DND-41 (cell line): ENCODE measurements around the gene INSC.

ENCODE experiments used
- ATAC-seq: fragments of 200-7000 bp; cut with Tn5 transposase; 3 replicates; pipeline ENCODE4 v1.9.1; 2021; ENCODE audit warnings: low read depth; ENCODE audit not compliant: insufficient read depth
- DNase-seq: peaks from one replicate; pipeline ENCODE4 v3.0.0-alpha.2; 2020
- H2AFZ ChIP-seq: 2 replicates; pipeline ENCODE4 v1.6.0; 2012; ENCODE audit warnings: low read depth, low read length
- H3K27ac ChIP-seq: 2 replicates; pipeline ENCODE4 v1.5.1; 2012; ENCODE audit warnings: low read length, inconsistent platforms
- H3K27me3 ChIP-seq: fragments of 200-600 bp; sonication (generic); 2 replicates; pipeline ENCODE4 v1.6.0; 2012; ENCODE audit warnings: low read length, mild to moderate bottlenecking, inconsistent platforms; ENCODE audit not compliant: insufficient read depth, poor library complexity
- H3K36me3 ChIP-seq: 2 replicates; pipeline ENCODE4 v1.5.1; 2012; ENCODE audit warnings: low read length, inconsistent platforms; ENCODE audit not compliant: insufficient read depth
- H3K4me1 ChIP-seq: 2 replicates; pipeline ENCODE4 v1.5.1; 2012; ENCODE audit warnings: mild to moderate bottlenecking, low read length; ENCODE audit not compliant: insufficient read depth
- H3K4me2 ChIP-seq: 2 replicates; pipeline ENCODE4 v1.6.0; 2012; ENCODE audit warnings: mild to moderate bottlenecking, moderate library complexity, low read length, inconsistent platforms; ENCODE audit not compliant: insufficient read depth
- H3K4me3 ChIP-seq, 2 experiments: fragments of 200-600 bp in 1 of 2; shearing (Covaris generic) in 1 of 2; 2 replicates each; pipeline ENCODE4 v1.5.1; 2012 to 2016; ENCODE audit warnings: inconsistent platforms in 2 of 2, low read length in 2 of 2, mild to moderate bottlenecking in 2 of 2, low read depth in 1 of 2, moderate library complexity in 1 of 2
- H3K79me2 ChIP-seq: 2 replicates; pipeline ENCODE4 v1.6.0; 2012; ENCODE audit warnings: low read length, inconsistent platforms; ENCODE audit not compliant: insufficient read depth
- H3K9ac ChIP-seq: 2 replicates; pipeline ENCODE4 v1.6.0; 2012; ENCODE audit warnings: low read depth, mild to moderate bottlenecking, inconsistent platforms, low read length, moderate library complexity
- H3K9me3 ChIP-seq: 2 replicates; pipeline ENCODE4 v1.5.1; 2012; ENCODE audit warnings: low read length, moderate library complexity, mild to moderate bottlenecking, inconsistent platforms; ENCODE audit not compliant: insufficient read depth, severe bottlenecking
- H4K20me1 ChIP-seq: 2 replicates; pipeline ENCODE4 v1.6.0; 2012; ENCODE audit warnings: low read length; ENCODE audit not compliant: insufficient read depth
- CTCF ChIP-seq: IDR thresholded peaks from 2 replicates; pipeline ENCODE4 v1.5.1; 2012; ENCODE audit warnings: borderline replicate concordance, low read length, moderate library complexity, mild to moderate bottlenecking; ENCODE audit not compliant: poor library complexity, severe bottlenecking; ENCODE audit errors: extremely low read depth
- EZH2 ChIP-seq: IDR thresholded peaks from 3 replicates; pipeline ENCODE4 v1.6.1; 2012; ENCODE audit warnings: borderline replicate concordance, low read depth, mild to moderate bottlenecking, moderate library complexity, low read length, inconsistent platforms; ENCODE audit not compliant: severe bottlenecking

INSC gene

GRCh38 chr11:15119352-15119751 lies 4.6 kb downstream of the INSC start:
- no peak for ATAC-seq
- no peaks in the 10 kb centered on the region for H3K36me3 ChIP-seq
- TF ChIP-seq EZH2 (no peak), CTCF (no peak)
- H3K4me1 ChIP-seq: no peaks in the 10 kb centered on the region
- H2AFZ ChIP-seq: no peak overlapping the region
- H3K27me3 ChIP-seq: peaks cover 23% of the 10 kb centered on the region
- no peaks in the 10 kb centered on the region for H4K20me1 ChIP-seq
- no peak overlapping the region for H3K9ac ChIP-seq
- H3K4me3 ChIP-seq: no peak overlapping the region
- H3K79me2 ChIP-seq: no peaks in the 10 kb centered on the region
- no peaks in the 10 kb centered on the region for H3K9me3 ChIP-seq
- H3K27ac ChIP-seq: no peak overlapping the region
- no peak for DNase-seq
- H3K4me2 ChIP-seq: no peak overlapping the region

- Histone ChIP-seq H3K4me3 (no peak overlapping the region), H3K27me3 (peaks cover 26% of the 10 kb centered on the region), H4K20me1 (no peaks in the 10 kb centered on the region), H3K4me2 (no peak overlapping the region), H3K36me3 (no peaks in the 10 kb centered on the region), H3K9me3 (no peaks in the 10 kb centered on the region), H2AFZ (no peak overlapping the region), H3K9ac (no peak overlapping the region), H3K79me2 (no peaks in the 10 kb centered on the region), H3K27ac (no peak overlapping the region), H3K4me1 (no peaks in the 10 kb centered on the region)
- ATAC-seq: no peak
- no peak for TF ChIP-seq EZH2
- TF ChIP-seq CTCF: no peak
- no peak for DNase-seq
These were observed 5.1 kb downstream of the INSC start for GRCh38 chr11:15119826-15120225.

- Histone ChIP-seq H3K79me2 (no peaks in the 10 kb centered on the region), H3K4me1 (no peaks in the 10 kb centered on the region), H3K9me3 (no peaks in the 10 kb centered on the region), H3K27me3 (peaks cover 46% of the 10 kb centered on the region), H3K27ac (no peak overlapping the region), H3K4me2 (no peak overlapping the region), H3K36me3 (no peaks in the 10 kb centered on the region), H4K20me1 (no peaks in the 10 kb centered on the region), H2AFZ (no peak overlapping the region), H3K4me3 (no peak overlapping the region), H3K9ac (no peak overlapping the region)
- ATAC-seq (no peak), DNase-seq (no peak)
- no peak for TF ChIP-seq EZH2
- TF ChIP-seq CTCF: no peak
These were observed 9.1 kb downstream of the INSC start for GRCh38 chr11:15123849-15124248.

GRCh38 chr11:15124528-15124927 lies 9.8 kb downstream of the INSC start:
- peaks cover 46% of the 10 kb centered on the region for H3K27me3 ChIP-seq
- no peak overlapping the region for H3K4me3 ChIP-seq
- TF ChIP-seq CTCF (no peak), EZH2 (no peak)
- H3K9me3 ChIP-seq: no peaks in the 10 kb centered on the region
- H3K9ac ChIP-seq: no peak overlapping the region
- H3K36me3 ChIP-seq: no peaks in the 10 kb centered on the region
- ATAC-seq: no peak
- H3K27ac ChIP-seq: no peak overlapping the region
- no peak for DNase-seq
- H3K4me2 ChIP-seq: no peak overlapping the region
- H3K79me2 ChIP-seq: no peaks in the 10 kb centered on the region
- H3K4me1 ChIP-seq: no peaks in the 10 kb centered on the region
- H4K20me1 ChIP-seq: no peaks in the 10 kb centered on the region
- H2AFZ ChIP-seq: no peak overlapping the region
